NCI-H187 treated with DMSO at 0.1 percent for 48 hours (cell line): Measurements from ENCODE around the gene NIBAN1.

Experiments
- DNase-seq: peaks from one replicate; lab custom pipeline; 2025; lab: John Stamatoyannopoulos, UW

Gene NIBAN1

GRCh38 chr1:184945678-184946412, 28.5 kb downstream of the NIBAN1 start:
- no peak for DNase-seq

GRCh38 chr1:184945029-184945428, 29.3 kb downstream of the NIBAN1 start:
- DNase-seq = no peak

GRCh38 chr1:184943998-184944397, 30.3 kb downstream of the NIBAN1 start:
- DNase-seq = no peak

DNA sequence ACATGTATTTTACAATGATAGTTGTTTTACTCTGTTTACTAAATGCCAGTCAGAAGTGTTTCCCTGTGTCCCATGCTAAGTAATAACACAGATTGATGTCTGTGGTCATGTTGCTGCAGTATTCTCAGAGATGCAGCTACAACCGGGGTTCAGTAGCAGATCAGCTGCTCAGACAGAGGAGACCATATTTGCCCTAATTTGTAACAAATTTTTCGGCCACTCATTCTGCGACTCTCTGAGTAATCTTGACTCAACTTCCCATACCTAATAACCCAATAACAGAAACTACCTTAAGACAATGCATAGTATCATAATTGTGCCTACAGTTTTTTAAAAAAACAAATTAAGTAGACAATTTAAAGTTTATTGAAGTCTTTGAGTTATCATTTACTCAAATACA, 32.6 kb downstream of the NIBAN1 start:
- DNase-seq = no peak

- DNase-seq = no peak
These were observed 32.9 kb downstream of the NIBAN1 start for GRCh38 chr1:184941410-184941733.

DNA sequence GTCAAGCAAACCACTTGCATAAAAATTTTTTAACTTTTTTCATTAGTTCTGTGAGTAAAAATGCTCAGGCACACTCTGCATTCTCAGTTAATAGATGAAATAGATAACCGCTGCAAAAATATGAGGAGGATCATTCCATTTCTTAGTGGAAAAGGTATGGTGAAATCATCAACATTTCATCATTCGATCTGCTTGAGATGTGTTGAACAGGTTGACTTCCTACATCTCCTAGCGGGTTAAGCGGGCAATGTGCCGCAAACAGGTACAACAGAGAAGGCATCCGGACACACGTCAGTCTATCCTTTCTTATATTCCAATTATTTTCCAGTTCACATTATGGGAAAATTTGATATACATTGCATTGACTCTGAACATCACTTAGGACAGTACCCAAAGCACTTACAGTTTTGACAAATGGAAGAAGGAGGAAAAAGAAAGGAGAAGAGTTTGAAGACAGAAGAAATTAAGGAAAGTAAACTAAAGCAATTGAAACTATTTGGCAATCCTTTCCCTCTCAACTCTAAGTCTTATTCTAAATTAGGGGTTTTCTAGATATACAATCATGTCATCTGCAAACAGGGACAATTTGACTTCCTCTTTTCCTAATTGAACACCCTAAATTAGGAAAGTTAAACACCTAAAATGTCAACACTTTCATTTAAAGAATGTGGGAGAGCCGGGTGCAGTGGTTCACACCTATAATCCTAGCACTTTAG, 33.5 kb downstream of the NIBAN1 start:
- no peak for DNase-seq

DNA sequence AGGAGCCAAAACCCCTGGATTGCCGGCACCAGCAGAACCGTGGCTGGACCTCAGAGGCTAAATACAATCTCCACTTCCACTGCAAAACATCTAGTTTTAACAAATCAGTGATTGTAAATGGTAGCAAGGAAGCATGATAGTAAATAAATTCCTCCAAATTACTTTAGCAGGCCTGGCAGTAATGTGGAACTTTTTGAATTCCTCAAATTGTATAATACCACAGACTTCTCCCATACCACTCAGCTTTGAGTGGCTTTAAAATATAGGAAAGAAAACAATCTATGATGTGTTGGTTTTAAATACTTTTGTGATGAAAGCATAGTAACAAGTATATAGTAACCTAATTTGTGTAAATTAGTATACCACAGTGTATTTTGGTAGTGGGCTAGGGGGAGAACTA, 34.1 kb downstream of the NIBAN1 start:
- DNase-seq = no peak

- no peak for DNase-seq
These were observed 36.6 kb downstream of the NIBAN1 start for GRCh38 chr1:184937729-184938128.

- peak; percentile 45 for DNase-seq
These were observed 38.1 kb downstream of the NIBAN1 start for GRCh38 chr1:184935920-184936798.

DNA sequence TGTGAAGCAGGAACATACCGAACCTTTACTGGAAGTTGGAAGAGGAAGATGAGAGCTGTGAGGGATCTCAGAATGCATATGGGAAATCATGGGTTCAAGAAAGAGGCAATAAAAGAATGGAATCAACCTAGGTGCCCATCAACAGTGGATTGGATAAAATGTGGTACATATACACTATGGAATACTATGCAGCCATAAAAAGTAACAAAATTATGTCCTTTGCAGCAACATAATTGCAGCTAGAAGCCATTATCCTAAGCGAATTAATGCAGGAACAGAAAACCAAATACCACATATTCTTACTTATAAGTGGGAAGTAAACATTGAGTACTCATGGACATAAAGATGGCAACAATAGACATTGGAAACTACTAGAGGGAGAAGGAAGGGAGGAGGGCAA, 40.4 kb downstream of the NIBAN1 start:
- DNase-seq = no peak

GRCh38 chr1:184932319-184932718, 42.0 kb downstream of the NIBAN1 start:
- DNase-seq = no peak

- DNase-seq = no peak
These were observed 42.7 kb downstream of the NIBAN1 start for GRCh38 chr1:184931566-184931965.

- DNase-seq = peak; percentile 75
These were observed 43.7 kb downstream of the NIBAN1 start for GRCh38 chr1:184930645-184931044.

DNA sequence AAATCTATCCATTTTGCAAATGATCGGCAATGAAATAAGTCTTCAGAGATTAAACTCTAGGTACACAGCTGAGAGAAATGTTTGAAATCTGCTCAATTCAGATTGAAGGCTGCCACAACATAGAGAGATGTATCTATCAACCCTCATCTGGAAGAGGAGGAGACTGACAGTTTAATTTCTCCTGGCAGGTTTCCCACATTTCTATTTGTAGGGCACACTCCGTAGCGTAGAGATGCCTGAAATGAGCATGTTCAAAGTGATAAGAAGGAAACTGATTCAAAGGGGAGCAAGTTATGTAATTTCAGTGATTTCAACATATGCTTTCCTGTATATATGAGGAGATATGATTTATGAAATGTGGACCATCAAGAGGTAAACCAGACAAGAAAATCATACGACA, 44.1 kb downstream of the NIBAN1 start:
- DNase-seq = no peak

- DNase-seq = peak; percentile 56
These were observed 44.6 kb downstream of the NIBAN1 start for GRCh38 chr1:184929711-184930202.

DNA sequence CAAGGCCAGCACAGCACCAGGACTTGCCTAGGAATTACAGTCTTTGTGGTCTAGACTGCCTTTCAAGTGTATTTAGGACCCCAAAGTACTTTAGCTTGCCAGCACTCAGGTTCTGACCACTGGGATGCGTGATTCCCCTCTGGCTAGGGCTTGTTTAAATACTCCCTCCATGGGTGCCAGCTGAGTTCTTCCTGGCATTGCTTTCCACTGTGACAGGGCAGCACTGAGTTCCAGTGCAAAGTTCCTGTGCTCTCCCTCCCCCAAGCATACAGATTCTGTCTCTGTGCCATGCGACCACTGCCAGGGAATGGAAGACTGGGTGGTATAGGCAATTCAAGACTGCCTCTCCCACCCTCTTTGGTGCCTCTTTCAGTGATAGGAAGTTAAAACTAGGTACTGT, 45.9 kb downstream of the NIBAN1 start:
- DNase-seq = no peak
